ENCODE measurements around the gene RAB44.

DNA sequence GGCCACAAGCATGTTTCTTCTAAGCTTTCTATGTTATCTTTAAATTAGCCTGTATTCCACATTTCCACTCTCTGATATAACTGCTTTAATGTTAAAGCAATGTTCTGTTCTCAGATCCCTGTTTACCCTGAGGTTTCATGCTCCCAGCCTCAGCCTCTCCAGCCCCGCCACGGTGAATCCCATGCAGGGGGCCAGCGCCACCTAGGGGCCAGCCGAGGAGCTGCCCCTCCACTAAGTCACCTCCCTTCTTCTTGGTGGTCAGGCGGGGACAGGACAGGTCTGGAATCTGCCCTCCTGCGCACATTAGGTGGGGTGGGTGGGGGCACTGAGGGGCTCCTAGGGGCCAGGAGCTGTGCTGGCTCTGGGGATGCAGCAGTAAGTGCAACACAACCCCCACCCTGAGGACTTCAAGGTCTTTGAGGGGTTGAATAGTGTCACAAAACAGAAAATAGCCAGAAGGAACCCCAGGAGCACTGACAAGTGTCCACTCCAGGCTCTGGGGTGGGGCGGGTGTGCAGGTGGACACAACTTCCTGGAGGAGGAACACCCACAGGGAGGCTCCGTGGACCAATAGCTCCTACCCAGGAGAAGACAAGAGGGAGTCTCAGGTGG lies 61.6 kb downstream of the RAB44 start:
- TF ChIP-seq CTCF (IDR thresholded peaks at IDR 0.05; ENCODE audit: poor library complexity): peak; percentile 97
- no peak for TF ChIP-seq EZH2 (IDR thresholded peaks at IDR 0.05; ENCODE audit: borderline replicate concordance)

Data from hepatocyte (in vitro differentiated cells).